GM19238 (cell line): ENCODE data around the gene CEACAM4.

ENCODE experiments used
- DNase-seq: peaks from one replicate; pipeline ENCODE4 v3.0.0; 2011; ENCODE audit warnings: low spot score; ENCODE audit not compliant: insufficient read length

Gene CEACAM4

DNA sequence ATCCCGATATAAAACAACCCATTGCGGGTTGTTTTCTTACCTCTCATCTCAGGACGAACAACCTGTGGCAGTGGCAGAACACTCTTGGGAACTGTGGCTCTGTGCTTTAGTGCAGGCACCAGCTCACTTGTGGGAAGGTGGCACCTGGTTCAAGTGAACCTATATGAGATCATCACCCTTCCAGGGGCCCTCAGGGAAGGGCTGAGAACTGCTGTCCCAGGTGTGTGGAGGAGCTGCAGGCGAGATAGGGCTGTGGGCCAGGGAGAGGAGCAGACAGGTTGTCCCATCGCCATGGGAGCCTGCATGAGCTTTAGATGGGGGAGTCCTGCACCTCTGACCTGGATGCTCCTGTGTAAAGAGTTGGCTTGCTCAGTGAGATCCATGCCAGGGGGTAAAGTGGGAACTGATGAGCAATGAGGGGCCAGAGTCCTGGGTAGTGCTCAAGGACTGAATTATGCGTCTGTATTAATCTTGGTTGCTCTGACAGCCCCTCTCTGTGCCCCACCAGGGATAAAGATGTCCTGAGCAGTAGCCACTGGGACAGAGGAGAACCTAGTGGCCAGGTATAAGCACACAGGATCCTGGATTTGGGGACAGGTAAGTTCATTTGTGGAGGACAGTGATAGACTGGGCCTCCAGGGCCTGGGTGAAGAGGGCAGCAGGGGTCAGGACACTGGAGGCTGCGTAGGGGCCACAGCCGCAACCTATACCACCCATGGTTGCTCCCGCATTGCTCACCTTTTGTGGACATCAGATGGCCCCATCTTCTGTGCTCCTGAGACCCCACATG, 8.7 kb downstream of the CEACAM4 start:
- no peak for DNase-seq

DNA sequence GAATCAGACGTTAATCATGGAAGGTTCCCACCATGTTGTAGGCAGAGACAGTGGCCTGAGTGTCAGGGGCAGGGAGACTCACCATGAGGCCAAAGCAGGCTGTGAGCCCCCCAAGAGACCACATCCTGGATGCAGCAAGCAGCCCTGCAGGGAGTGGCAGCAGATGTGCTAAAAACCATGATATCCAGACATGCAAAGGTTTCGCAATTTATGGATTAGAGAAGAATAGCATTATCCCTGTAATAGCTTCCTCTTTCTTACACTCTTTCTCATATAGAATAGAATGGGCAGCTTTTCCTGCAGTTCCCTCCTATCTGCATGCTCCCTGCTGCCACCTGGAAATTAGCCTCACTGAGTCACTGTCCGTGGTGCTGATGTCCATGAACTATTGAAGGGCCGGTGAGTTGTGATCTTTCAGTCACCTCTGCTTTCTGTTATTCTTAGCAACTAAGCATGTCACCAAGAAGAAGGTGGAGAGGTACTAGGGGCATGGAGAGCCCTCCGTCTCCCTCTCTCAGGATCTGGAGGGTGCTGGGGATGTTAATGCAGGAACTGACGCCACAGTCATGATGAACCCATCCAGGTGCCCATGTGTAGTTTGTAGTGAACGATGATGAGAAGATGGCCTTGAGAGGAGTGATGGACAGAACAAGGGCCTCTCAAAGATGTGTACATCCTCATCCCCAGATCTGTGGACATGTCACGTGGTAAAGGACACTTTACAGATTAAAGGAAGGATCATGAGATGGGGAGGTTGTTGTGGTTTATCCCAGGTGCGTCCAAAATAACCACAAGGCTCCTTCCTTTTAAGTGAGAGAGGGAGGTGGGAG, 9.9 kb downstream of the CEACAM4 start:
- no peak for DNase-seq

DNA sequence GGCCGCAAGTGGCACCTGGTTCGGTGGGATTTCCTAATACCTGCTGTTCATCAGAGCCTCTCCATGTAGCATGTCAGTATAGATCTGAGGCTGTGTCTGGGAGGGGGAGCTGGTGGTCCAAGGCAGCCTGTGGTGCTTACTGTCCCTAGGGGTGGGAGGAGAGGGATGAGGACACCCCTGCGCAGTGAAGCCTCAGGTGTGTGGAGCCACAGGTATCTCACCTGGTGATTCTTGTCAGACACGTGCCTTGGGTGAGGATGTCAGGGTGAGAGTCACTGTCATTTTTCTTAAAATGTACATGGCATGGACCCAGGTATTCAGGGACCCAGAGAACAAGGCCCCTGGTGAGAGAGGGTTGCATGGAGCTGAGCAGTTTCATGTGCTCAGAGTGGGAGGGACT, 11.7 kb downstream of the CEACAM4 start:
- no peak for DNase-seq

DNA sequence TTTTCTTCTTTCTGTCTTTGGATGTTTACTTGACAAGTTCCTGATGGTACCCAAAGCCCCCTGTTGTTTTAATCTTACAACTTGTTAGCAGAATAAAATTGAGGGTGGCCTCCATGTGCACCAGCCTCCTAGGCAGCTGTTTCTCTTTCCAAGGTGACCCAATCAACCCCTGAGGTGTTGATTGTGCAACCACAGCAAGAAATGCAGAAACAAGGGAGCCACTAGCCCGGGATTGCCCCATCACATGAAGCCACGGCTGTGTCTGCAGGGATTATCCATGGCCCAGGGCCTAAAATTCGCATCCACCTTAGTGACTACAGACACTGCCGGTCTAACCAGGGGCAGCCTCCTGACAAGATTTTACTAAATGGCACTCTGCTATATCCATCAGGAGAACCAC, 14.4 kb downstream of the CEACAM4 start:
- DNase-seq = no peak

DNA sequence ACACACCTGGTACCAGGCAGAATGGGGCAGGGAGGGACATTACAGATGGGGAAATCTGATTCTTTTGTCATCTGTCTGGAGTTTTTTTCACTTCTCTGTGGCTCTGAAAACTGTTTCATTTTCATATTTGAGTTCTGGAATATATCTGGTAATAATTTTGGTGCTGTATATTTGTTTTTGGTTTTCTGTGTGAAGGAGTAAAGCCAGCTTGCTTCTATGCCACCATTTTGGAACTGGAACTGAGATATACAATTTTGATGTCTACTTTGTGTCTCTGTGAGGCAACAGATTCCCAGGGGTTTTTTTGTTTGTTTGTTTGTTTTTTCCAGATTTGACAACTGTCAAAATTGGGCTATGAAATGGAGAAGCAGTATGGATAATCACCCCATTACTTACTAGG, 16.1 kb downstream of the CEACAM4 start:
- no peak for DNase-seq

DNA sequence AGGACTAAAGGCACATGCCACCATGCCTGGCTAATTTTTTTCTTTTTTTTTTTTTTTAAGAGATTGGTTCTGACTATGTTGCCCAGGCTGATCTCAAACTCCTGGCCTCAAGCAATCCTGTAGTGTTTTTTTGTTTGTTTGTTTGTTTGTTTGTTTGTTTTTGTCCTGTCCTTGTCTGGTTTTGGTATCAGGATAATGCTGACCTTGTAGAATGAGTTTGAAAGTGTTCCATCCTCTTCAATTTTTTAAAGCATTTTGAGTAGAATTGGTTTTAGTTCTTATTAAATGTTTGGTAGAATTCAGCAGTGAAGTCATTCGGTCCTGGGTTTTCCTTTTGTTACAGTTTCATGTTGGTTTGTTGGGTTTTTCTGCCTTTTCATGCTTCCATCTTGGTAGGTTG, 19.2 kb downstream of the CEACAM4 start:
- no peak for DNase-seq

DNA sequence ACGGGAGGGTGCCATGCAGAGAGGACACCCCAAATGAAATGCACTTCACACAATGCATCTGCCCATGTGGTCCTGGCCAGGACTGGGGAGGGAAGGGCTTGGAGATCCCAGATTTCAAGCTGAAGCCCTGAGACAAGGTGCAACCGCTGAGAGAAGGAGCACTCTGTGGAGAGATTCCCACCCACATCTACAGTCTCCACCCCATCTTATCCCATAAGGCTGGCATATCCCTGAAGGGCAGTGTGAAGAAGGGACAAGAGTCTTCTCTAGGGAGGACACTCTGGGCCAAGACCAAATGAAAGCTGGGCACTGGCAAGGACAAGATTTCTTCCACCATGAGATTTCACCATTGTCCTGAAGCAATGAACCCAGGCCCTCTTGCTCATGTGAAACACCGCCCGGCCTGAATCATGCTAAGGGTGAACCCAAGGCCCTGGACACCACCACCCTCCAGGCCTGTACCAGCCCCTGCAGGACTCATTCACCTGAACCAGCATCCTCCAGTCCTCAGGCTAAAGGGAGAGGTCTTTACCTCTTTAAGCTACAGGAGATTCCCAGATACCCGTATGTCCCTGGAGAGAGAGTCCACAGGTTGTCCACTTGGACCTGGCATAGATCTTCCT, 20.5 kb downstream of the CEACAM4 start:
- DNase-seq = no peak

DNA sequence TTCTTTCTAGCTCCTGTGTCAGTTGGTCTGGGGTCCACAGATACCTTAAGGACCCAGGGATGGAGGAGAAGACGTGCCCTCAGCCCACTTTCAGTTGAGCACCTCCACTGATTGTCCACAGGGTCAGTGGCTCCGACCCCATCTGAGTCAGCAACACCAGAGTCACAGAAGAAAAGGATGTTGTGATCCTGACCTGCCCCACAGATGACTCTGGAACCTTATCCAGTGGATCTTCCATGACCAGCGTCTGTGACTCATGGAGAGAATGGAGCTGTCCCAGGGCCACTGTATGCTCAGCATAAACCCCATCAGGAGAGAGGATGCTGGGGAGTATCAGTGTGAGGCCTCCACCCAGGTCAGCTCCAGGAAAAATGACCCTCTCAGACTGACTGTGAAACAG, 22.0 kb downstream of the CEACAM4 start:
- DNase-seq = no peak

DNA sequence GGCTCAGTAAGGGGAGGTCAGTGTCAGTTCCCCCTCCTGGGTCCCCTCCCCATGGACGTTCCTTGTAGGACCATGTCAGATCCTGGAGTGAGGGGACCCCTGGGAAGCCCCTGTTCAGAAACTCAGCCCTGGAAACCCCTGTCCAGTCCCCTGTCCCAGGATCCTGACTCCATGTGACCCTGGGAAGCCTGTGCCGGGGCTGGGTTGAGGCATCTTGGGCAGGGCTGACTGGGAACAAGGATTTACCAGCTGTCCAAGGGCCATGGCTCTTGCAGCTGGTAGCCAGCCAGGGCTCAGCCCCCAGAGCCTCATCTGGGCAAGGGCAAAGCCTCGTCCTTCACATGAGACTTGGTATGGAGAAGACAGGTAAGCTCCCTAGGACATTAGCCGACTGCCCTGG, 25.1 kb downstream of the CEACAM4 start:
- no peak for DNase-seq

DNA sequence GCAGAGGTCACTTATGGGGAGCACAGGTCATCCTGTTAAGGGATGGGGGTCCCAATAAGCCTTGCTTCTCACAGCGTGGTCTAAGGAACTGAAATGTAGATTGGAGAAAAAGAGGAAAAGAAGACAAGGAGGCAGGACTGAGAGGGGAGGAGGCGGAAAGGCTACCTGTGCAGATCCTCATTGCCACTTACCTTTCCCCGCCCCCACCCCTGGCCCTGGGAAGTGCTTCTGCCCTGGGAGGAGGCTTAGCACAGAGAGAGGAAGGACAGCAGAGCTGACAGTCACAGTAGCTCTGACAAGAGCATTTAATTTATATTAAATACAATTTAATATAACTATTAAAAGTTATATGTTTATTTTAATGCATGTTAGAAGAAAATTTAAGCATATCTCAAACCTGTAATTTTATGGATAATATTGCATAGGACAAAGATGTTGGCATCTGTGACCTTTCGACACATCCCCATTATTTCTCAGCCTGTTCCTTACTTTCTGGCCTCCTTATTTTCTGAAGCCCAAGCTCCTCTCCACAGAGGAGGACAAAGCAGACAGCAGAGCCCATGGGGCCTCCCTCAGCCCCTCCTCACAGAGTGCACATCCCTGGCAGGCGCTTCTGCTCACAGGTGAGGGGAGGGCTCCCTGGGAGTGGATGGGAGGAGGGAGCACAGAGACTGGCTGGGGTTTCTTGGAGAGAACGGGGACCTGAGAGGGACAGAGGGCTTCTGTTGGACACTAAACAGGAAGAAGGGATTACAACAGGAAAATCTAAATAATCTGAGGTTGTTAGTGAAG, 27.5 kb downstream of the CEACAM4 start:
- DNase-seq = no peak

DNA sequence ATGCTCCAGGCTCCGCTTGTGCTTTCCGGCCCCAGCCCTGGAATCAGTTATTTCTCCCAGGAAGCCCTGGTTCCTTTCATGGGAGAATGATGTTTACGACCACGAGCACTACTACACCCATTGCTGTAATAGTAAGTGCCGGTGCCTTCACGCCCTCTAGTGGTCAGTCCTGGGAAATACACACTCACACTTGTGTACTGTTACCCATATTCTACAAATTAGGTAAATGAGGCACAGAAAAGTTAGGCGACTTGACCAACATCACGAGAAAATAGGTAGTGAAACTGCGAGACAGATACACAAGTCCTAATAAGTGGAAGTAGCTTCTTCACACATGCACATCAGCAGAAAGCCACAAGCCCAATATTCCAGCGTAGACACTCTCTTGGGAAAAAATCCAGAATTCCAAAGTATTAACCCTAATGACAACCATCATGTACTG, 29.3 kb downstream of the CEACAM4 start:
- peak; percentile 60 for DNase-seq

DNA sequence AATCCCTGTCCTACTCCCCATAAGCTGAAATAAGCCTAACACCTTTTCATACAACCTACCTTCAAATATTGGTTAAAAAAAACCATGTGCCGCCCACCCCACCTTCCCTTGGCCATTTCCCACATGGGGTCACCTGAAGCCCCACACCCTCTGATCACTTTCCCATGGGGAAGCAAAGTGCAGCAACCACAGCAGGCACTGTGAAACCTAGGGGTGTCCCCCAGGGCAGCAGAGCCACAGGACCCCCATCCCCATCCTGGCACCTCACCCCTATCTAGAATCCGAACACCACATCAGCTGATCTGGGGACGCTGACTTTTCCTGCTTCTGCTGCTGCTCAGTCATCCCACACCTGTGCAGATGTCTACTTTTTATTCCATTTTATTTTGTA, 31.0 kb downstream of the CEACAM4 start:
- no peak for DNase-seq

DNA sequence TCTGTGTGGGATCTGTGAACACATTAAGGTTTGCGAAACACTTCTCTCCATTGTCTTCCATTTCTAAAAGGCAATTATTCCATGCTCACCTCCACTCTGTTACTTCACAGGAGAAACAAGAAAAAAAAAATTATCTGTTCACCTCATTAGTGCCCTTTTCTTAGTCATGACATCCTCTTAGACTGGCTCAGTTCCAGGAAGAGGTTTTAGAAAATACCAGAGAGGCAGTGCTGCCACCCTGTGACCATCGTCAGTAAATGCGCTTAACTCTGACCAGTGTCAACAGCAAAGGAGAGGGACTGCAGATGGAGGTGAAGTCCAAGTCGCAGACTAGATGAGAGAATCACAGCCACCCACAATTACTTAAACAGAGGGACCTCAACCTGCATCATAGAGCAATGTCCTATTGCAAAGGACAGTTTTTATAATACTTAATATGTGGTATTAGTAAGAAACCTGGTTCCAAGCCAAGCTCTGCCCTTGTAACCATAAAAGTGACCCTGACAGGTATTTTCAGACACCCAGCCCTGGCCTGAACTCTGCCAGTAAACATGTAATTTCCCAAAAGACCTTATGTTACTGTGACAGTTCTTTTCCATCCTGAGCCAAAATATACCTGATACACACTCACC, 31.5 kb downstream of the CEACAM4 start:
- peak; percentile 52 for DNase-seq

DNA sequence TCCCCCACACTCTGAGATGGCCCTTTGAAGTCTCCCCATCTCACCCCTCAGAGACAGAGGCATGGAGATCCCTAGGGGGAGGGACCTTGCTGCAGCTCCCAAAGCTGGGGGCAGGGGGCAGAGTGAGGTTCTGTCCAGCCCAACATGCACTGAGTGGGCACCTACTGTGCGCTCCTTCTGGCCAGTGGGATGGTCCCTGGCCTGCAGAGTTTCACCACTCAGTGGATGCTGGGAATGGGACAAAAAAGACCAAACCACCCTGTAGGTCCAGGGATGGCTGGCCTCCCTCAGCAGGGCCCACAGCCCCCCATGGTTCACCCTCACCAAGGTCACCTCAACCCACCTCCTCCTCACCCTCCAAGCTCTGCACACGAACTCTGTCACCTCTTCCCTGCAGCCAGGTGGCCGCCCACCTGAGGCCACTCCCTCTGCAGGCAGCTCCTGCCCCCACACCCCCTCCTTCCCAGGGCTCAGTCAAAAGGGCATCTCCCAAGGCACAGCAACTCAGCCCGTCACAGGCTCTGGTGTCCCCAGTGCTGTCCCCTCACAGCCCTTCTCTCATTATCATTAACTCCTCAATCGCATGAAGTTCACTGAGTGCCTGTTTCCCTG, 34.8 kb downstream of the CEACAM4 start:
- DNase-seq = no peak

DNA sequence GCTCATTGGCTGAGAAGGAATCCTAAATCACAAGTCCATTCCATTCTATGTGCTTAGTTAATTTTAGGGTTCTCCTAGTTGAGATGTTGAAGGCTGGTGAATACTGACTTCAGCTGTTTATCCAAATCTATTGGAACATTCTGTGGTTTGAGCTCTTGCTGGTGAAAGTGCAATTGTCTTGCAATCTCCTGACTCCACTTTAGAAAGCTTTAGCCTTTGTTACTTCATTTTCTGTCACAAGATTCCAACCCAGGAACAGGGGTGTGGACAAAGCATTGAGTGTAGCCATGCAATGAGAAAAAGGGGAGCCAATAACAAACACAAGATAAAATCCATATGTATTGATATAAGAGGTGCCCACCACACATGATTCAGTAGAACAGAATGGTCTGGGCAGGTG, 35.9 kb downstream of the CEACAM4 start:
- DNase-seq = no peak

DNA sequence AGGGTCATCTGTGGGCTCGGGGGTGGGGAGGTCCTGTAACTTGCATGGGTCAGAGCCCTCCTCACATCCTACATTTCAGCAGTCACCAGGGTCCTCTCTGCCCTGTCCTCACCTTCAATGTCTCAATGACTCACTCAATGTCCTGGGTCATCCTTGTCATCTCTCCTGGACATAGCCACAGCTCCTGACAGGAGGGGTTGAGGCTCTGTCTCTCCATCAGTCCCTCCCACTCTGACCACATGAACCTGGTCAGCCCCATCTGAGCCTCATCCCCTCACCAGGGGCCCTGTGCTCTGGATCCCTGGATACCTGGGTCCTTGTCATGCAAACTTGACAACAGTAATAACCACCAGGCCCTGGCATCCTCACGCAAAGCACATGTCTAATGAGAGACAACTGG, 37.5 kb downstream of the CEACAM4 start:
- DNase-seq = no peak

DNA sequence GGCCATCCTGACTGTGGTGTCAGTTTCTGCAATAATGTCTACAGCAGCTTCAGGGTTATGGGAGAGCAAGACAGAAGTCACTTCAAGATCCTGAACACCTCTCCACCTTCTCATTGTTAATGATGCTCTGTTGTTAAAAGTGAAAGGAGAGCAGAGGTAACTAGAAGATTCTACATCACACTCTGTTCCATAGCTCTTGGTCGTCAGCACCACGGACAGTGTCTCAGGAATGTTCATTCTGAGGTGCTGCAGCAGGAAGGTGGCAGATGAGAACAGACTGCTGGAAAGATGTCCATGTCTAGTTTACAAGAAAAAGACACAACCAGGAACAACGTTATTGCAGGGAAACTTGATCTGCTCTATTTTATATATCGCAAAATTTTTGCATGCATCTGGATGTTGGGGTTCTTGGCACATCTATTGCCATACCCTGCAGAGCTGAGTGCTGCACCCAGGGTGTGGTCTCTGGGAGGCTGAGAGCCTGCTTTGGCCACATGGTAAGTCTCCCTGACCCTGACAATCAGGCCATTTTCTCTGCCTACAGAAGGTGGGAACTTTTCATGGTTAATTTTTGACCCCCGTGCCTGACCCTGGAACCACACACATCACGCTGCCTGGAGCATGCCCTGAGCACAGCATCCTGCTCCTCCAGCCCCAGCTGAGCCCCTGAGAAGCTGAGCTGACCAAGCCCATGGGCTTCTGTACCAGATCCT, 38.2 kb downstream of the CEACAM4 start:
- no peak for DNase-seq

DNA sequence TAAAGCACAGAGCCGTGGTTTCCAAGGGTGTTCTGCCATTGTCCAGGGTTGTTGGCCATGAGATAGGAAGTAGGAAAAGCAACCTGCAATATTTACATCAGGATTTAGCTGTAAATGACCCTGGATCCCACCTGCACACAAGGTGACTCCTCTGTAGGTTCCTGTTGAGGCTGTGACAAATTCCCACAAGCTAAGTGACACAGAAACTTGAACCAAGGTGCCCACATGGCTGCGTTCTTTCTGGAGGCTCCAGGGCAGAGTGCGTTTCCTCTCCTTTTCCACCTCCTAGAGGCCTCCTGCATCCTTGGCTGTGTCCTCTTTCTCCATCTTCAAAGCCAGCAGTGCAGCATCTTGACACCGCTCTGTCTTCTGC, 39.0 kb downstream of the CEACAM4 start:
- no peak for DNase-seq

DNA sequence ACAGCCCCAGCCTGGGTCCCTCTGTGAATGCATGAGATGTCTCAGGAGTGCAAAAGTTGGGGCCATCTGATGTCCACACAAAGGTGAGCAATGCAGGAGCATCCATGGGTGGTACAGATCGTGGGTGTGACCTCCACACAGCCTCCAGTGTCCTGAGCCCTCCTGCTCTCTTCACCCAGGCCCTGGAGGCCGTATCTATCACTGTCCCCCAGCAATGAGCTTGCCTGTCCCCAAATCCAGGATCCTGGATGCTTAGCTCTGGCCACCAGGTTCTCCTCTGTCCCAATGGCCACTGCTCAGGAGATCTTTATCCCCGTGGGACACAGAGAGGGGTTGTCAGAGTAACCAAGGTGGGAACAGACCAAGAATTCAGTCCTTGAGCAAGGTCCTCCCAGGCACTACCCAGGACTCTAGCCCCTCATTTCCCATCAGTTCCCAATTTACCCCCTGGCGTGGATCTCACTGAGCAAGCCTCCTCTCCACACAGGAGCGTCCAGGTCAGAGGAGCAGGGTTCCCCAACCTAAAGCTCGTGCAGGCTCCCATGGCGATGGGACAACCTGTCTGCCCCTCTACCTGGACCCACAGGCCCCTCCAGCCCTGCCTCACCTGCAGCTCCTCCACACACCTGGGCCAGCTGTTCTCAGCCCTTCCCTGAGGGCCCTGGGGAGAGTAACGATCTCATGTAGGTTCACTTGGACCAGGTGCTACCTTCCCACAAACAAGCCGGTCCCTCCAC, 39.6 kb downstream of the CEACAM4 start:
- no peak for DNase-seq
